HG03175 (cell line): ENCODE measurements around the gene MAPK8IP3.
"Not testable (repeated sequence)": the region's sequence is repeated elsewhere in the genome, so short reads cannot be mapped to it uniquely, and the experiment has no call there.

Source experiments
- ATAC-seq: cut with Tn5 transposase; IDR thresholded peaks from one replicate; pipeline ENCODE4 v1.9.1; 2021; ENCODE audit warnings: mild to moderate bottlenecking, moderate library complexity; ENCODE audit not compliant: unreplicated experiment

The MAPK8IP3 gene

GRCh38 chr16:1794908-1795666 lies 89.1 kb downstream of the MAPK8IP3 start:
- no peak for ATAC-seq

- ATAC-seq, result not testable (repeated sequence)
Observed at GRCh38 chr16:1799263-1799662, 93.3 kb downstream of the MAPK8IP3 start.

DNA sequence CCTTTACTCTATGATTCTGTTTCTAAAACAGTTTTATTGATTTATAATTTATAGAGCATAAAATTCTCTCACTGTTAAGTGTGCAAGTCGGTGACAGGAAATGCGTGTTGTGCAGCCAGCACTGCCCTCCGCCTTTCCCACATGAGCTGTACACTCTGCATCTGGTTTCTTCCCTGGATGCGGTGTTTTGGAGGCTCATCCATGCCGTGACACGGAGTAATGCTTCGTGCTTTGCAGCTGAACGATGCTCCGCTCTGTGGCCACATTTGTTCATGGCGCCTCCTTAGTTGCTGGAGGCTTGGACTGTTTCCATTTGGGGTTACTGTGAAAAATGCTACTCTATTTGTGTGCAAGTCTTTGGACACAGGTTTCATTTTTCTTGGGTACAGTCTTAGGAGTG lies 94.7 kb downstream of the MAPK8IP3 start:
- ATAC-seq, result no peak

GRCh38 chr16:1807626-1808025 lies 101.6 kb downstream of the MAPK8IP3 start:
- ATAC-seq, result no peak

DNA sequence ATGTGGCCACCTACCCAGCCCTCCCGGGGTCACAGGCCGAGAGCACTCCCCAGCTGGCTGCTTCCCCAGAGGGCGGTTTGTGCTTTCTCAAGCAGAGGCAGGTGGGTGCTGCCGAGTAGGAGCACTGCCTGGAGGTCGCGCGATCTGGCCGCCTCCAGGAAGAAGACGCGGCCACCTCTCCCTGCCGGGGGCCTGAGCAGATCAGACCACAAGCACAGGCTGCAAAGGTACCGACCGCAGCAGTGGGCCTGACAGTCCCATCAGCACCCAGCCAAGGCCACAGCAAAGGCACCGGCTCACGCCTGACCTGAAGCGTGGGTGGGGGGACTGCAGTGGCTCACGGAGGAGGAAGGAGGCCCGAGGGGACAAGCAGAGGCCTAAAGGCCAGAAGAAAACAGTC lies 102.7 kb downstream of the MAPK8IP3 start:
- ATAC-seq, result no peak

DNA sequence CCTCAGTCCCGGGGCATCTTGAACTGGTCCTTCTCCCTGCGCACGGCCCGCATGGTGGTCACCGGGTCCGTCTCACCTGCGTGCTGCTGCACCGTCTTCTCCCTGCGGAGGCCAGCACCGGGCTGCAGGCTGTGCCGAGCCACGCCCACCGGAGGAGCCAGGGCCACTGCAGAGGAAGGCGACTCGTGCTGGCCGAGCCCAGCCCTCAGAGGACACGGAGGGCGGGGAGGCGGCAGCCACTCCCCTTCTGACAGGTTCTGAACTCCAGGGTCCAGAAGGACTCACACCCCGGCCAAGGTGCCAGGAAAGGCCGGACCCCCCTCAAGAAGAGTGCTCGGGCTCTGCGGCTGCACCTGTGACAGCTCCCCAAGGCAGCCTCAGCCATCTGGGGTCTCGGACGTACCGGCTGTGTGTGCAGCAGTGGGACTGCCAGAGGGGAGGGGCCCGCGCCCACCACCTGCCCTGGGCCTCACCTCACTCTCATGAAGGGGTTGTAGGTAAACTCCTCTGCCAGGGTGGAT lies 103.3 kb downstream of the MAPK8IP3 start:
- ATAC-seq, result no peak

GRCh38 chr16:1810106-1810505 lies 104.1 kb downstream of the MAPK8IP3 start:
- ATAC-seq, result no peak

GRCh38 chr16:1810536-1810935 lies 104.5 kb downstream of the MAPK8IP3 start:
- ATAC-seq, result no peak

- ATAC-seq, result no peak
Observed at GRCh38 chr16:1812732-1813163, 106.8 kb downstream of the MAPK8IP3 start.

DNA sequence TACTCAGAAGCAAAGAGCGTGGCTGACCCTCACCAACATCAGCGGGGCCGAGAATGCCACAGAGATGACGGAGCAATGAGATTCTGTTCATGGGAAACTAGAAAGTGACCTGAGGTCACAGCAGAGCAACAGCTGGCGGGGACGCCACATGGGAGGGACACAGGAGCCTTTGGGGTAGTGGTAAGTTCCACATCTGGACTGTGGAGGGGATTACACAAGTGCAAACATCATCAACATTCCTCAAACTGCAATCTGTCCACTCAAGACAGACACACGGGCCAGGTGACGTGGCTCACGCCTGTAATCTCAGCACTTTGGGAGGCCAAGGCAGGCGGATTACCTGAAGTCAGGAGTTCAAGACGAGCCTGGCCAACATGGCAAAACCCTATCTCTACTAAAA lies 109.5 kb downstream of the MAPK8IP3 start:
- ATAC-seq, result no peak

GRCh38 chr16:1816396-1817275 lies 110.6 kb downstream of the MAPK8IP3 start:
- no peak for ATAC-seq

DNA sequence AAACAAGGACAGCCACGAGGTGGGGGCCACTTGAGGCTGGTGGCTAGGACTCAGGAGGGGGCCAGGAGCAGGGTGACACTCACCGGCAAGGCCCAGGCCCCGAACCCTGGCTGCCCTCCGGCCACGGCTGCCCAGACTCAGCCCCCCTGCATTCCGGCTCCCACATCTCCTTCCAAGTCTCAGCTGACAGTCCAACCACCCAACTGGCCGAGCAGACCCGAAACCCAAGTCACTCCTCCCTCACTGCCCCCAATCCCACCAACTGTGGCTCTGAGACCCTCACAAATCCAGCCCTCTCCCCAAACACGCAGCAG lies 111.2 kb downstream of the MAPK8IP3 start:
- no peak for ATAC-seq

GRCh38 chr16:1817716-1818115 lies 111.7 kb downstream of the MAPK8IP3 start:
- ATAC-seq, result no peak

- no peak for ATAC-seq
Observed at GRCh38 chr16:1818204-1818872, 112.3 kb downstream of the MAPK8IP3 start.

DNA sequence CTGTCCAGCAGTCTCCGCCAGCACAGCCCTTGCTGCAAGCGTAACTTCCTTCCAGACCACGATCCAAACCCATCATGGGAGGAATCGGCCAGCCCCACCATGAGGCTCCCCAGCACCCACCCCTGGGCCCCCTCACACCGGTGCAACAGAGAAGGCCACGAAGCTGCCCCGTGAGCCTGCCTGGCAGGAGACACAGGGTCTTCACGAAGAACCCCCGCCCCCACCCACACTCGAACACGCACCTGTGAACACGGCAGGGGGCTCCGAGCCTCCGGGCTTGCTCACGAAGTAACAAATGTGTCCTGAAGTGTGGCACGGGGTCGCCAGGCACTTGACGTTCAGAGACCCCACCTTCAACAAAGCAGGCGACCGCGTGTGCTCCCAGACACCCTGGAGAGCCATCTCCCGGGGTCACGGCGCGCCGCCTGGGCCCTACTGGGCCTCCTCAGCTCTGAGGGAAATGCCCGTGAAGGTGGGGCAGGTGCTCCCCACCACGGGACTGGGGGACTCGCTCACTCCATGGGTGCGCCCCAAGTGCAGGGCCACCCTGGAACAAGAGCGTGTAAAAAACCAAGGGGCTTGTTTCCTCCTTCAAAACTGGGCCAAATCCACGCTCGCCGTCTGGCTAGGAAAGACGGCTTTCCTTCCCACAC lies 113.0 kb downstream of the MAPK8IP3 start:
- ATAC-seq, result no peak

GRCh38 chr16:1819611-1820010 lies 113.6 kb downstream of the MAPK8IP3 start:
- ATAC-seq, result no peak
